ENCODE results near the gene SNCA.
A peak's percentile ranks its signal among the peaks of the same experiment; 100 is the strongest.

Gene SNCA

GRCh38 chr4:89797117-89797516 lies 39.8 kb downstream of the SNCA start:
- H3K4me3 ChIP-seq (ENCODE audit: low read depth, low read length): no peak overlapping the region
- peak; percentile 63 for DNase-seq (ENCODE audit: low read depth)
- in situ Hi-C loops (cut with HindIII; ENCODE audit: low sequenced_read_pairs): no loop called here
- TF ChIP-seq CTCF (IDR thresholded peaks at IDR 0.05; ENCODE audit: low read depth, low read length, missing control alignments): no peak

- no peak overlapping the region for H3K4me3 ChIP-seq (ENCODE audit: low read depth, low read length)
- TF ChIP-seq CTCF (IDR thresholded peaks at IDR 0.05; ENCODE audit: low read depth, low read length, missing control alignments): no peak
- no peak for DNase-seq (ENCODE audit: low read depth)
- in situ Hi-C loops (cut with HindIII; ENCODE audit: low sequenced_read_pairs): no loop called here
Measured at GRCh38 chr4:89788206-89789072, 48.5 kb downstream of the SNCA start.

- H3K4me3 ChIP-seq (ENCODE audit: low read depth, low read length): no peak overlapping the region
- no peak for DNase-seq (ENCODE audit: low read depth)
- no peak for TF ChIP-seq CTCF (IDR thresholded peaks at IDR 0.05; ENCODE audit: low read depth, low read length, missing control alignments)
- in situ Hi-C loops (cut with HindIII; ENCODE audit: low sequenced_read_pairs): no loop called here
Measured at GRCh38 chr4:89784686-89785231, 52.2 kb downstream of the SNCA start.

- in situ Hi-C loops (cut with HindIII; ENCODE audit: low sequenced_read_pairs): no loop called here
- no peak overlapping the region for H3K4me3 ChIP-seq (ENCODE audit: low read depth, low read length)
- no peak for DNase-seq (ENCODE audit: low read depth)
- TF ChIP-seq CTCF (IDR thresholded peaks at IDR 0.05; ENCODE audit: low read depth, low read length, missing control alignments): no peak
Measured at GRCh38 chr4:89781321-89781720, 55.6 kb downstream of the SNCA start.

- DNase-seq (ENCODE audit: low read depth): no peak
- no peak overlapping the region for H3K4me3 ChIP-seq (ENCODE audit: low read depth, low read length)
- TF ChIP-seq CTCF (IDR thresholded peaks at IDR 0.05; ENCODE audit: low read depth, low read length, missing control alignments): no peak
- in situ Hi-C loops (cut with HindIII; ENCODE audit: low sequenced_read_pairs): no loop called here
Measured at GRCh38 chr4:89773805-89774204, 63.2 kb downstream of the SNCA start.

- DNase-seq (ENCODE audit: low read depth): no peak
- in situ Hi-C loops (cut with HindIII; ENCODE audit: low sequenced_read_pairs): no loop called here
- H3K4me3 ChIP-seq (ENCODE audit: low read depth, low read length): no peak overlapping the region
- TF ChIP-seq CTCF (IDR thresholded peaks at IDR 0.05; ENCODE audit: low read depth, low read length, missing control alignments): no peak
Measured at GRCh38 chr4:89769856-89770255, 67.1 kb downstream of the SNCA start.

All from astrocyte of the cerebellum (primary cell).